ENCODE measurements around the gene DAB2IP. TPM values are rescaled to one million over a fixed set of nuclear protein-coding genes. Genes with fewer than 3 reads are reported as not detected.

Gene DAB2IP
- total RNA-seq, 6 experiments from 2014 or later, result 23.0 to 28.2 (median 25.7) TPM

DNA sequence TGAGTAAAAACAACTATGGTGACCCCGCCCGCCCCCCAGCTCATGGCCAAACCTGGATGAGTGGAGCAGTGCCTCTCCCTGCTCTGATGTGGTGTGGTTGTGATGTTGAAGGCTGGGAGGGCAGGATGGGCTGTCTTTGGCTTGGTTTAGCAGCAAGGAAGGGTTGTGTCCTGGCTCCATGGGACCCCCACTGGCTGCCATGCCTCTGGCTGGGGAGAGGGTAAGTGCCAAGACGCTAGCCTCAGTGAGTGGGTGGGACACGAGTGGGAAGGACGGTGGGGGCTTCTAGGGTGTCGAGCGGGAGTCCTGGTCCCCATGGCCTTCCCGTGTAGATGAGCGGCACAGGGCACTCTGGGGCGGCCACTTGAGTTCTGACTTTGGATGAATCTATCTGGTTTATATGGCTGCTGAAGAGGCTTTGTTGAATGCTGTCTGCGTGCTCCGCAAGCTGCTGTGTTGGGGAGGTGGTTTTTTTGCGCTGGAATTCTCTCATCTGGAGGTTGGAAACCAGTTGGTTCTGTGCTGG is 50.4 kb downstream of the DAB2IP start:
- TF ChIP-seq, protein P1, sequence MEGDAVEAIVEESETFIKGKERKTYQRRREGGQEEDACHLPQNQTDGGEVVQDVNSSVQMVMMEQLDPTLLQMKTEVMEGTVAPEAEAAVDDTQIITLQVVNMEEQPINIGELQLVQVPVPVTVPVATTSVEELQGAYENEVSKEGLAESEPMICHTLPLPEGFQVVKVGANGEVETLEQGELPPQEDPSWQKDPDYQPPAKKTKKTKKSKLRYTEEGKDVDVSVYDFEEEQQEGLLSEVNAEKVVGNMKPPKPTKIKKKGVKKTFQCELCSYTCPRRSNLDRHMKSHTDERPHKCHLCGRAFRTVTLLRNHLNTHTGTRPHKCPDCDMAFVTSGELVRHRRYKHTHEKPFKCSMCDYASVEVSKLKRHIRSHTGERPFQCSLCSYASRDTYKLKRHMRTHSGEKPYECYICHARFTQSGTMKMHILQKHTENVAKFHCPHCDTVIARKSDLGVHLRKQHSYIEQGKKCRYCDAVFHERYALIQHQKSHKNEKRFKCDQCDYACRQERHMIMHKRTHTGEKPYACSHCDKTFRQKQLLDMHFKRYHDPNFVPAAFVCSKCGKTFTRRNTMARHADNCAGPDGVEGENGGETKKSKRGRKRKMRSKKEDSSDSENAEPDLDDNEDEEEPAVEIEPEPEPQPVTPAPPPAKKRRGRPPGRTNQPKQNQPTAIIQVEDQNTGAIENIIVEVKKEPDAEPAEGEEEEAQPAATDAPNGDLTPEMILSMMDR (IDR thresholded peaks at IDR 0.05), result no peak
- no peaks in the 10 kb centered on the region for H3K36me3 Mint-ChIP-seq (ENCODE audit: low read depth)
- H3K4me3 Mint-ChIP-seq, result no peak overlapping the region; the same call in 1 of the 2 replicates
- H3K9me3 Mint-ChIP-seq, result no peaks in the 10 kb centered on the region
- H3K27me3 Mint-ChIP-seq (ENCODE audit: insufficient read depth), result no peaks in the 10 kb centered on the region; the same call in 1 of the 2 replicates
- peak overlapping the region; percentile 16; the same call in 1 of the 2 replicates for H3K27ac Mint-ChIP-seq
- no peak for DNase-seq
- H3K4me1 Mint-ChIP-seq (ENCODE audit: low read depth), result peaks cover 21% of the 10 kb centered on the region

DNA sequence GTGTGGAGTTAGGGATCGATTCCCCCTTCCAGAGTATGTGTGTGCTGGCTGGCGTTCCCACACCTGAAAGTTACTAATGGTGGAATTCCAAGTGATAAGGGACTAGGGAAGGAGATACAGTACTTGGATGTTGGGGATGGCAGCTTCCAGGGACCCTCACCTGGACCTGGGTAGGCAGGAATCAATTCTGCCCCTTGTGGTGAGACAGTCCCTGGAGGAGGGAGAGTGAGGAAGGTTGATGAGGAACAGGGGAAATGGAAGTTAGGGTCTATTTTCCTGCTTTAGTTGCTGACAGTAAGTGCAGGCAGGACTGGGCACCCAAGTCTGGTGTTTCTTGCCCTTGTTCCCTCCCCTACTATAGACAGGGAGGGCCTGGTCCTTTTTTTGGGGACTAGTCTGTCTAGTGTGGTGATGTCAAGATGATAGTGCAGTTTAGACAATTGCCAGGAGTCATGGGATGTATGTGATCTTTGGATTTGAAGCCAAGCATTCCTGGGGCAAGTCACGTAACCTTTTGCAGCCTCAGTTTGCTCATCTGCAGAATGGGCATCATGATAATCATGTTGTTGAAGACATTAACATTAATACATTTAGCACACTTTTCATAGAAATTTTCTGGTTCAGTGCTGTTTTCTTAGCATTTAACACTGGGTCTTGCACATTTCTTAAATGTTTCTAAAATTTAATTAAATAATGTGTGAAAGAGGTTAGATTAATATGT is 51.7 kb downstream of the DAB2IP start:
- Mint-ChIP-seq H3K4me3 (no peak overlapping the region), H3K9me3 (no peaks in the 10 kb centered on the region), H3K4me1 (ENCODE audit: low read depth) (peaks cover 32% of the 10 kb centered on the region), H3K27me3 (ENCODE audit: insufficient read depth) (no peaks in the 10 kb centered on the region; the same call in 1 of the 2 replicates), H3K27ac (no peak overlapping the region), H3K36me3 (ENCODE audit: low read depth) (no peaks in the 10 kb centered on the region)
- DNase-seq, result no peak
- TF ChIP-seq, protein P1 (IDR thresholded peaks at IDR 0.05), result peak; percentile 34; the same call in 1 of the 2 replicates

DNA sequence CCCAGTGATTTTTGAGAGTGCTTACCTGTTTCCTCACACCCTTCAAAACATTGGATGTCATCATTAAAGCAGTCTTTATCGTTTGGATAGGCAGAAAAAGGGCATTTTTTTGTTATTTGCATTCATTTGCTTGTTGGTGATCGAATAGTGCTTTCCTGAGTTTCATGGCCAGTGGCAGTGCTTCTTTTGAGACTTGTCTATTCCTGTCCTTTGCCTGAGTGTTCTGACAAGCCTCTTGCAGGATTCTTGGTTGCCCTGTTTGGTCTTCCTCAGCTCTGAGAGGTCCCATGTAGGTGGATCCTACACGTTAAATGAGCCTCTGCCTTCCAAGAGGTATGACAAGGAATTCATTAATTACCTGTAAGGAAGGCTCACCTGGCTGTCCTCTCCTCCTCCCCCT is 52.8 kb downstream of the DAB2IP start:
- Mint-ChIP-seq H3K4me3 (no peak overlapping the region), H3K9me3 (no peaks in the 10 kb centered on the region), H3K27ac (no peak overlapping the region), H3K36me3 (ENCODE audit: low read depth) (no peaks in the 10 kb centered on the region), H3K27me3 (ENCODE audit: insufficient read depth) (no peaks in the 10 kb centered on the region; the same call in 1 of the 2 replicates), H3K4me1 (ENCODE audit: low read depth) (peaks cover 36% of the 10 kb centered on the region)
- TF ChIP-seq, protein P1 (IDR thresholded peaks at IDR 0.05), result no peak
- DNase-seq, result no peak

DNA sequence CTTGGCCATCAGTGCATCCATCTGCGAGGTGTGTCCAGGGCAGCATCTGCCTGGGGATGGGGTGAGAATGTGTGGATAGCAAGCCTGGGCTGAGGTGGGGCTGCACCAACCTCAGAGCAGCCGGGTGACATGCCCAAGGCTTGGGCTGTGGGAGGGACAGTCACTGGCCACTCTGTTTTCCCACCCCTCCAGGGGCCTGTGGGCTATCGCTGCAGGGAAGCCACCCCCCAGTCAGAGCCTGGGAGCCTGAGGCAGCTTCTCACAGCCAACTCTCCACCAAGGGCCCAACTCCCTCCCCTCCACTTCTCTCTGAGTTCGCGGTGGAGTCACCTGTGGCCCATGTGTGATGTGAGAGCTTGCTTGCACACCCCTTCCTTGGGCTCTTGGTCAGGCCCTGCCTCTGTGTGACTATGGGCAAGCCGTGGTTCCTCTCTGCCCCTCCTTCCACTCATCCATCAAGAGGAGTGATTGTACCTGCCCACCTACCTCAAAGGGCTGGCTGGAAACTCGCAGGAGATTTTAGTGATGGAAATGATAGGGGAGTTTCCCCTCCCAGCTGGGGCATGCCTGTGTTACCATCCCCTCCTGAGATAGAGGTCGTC is 54.8 kb downstream of the DAB2IP start:
- Mint-ChIP-seq H3K27me3 (ENCODE audit: insufficient read depth) (no peaks in the 10 kb centered on the region; the same call in 1 of the 2 replicates), H3K9me3 (no peaks in the 10 kb centered on the region), H3K36me3 (ENCODE audit: low read depth) (no peaks in the 10 kb centered on the region), H3K4me1 (ENCODE audit: low read depth) (peaks cover 25% of the 10 kb centered on the region), H3K4me3 (no peak overlapping the region), H3K27ac (no peak overlapping the region)
- DNase-seq, result no peak
- TF ChIP-seq, protein P1 (IDR thresholded peaks at IDR 0.05), result no peak

DNA sequence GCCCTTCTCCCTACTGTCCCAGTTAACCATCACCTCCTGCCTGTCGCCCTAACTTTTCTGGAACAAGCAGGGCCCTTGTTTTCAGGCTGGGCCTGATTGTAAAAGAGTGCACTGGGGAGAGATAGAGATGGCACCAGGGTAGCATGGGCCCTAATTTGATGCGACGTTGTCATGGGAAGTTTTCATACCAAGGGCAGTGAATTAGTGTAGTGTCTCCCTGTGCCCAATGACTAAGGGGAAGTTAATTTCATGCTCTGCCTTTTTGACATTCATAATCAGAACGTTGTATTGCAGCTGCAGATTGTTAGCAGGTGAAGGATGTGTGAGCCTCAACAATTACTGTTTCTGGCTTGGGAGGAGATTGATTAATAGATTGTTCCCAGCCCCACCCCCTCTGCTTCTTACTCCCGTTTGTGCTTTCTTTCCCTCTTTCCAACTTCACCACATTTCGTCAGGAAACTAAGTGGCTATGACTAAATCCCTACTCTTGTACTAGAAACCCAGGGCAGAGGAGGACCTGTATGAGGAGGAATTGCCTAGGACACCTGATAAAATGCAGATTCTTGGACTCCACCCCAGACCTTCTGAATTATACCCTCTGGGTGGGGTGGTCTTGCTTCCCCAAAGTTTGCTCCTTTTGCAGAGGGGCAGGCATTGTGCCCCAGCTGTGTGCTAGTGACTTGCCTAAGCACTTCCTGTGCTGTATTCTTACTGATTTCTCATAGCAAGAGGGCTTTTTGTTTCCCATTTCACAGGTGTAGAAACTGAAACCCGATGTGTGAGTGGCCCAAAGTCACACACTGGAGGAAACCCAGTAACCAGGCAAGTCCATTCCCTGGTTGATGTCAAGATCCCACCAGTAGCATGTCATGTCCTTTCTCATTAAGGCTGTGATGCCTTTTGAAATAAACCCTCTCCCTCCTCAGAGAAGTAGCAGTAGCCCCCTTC is 56.3 kb downstream of the DAB2IP start:
- Mint-ChIP-seq H3K4me3 (no peak overlapping the region), H3K4me1 (ENCODE audit: low read depth) (peaks cover 15% of the 10 kb centered on the region), H3K27me3 (ENCODE audit: insufficient read depth) (no peaks in the 10 kb centered on the region; the same call in 1 of the 2 replicates), H3K36me3 (ENCODE audit: low read depth) (no peaks in the 10 kb centered on the region), H3K9me3 (no peaks in the 10 kb centered on the region), H3K27ac (no peak overlapping the region; the same call in 1 of the 2 replicates)
- TF ChIP-seq, protein P1 (IDR thresholded peaks at IDR 0.05), result no peak
- DNase-seq, result no peak
